B cell (primary cell): Measurements from ENCODE around the gene ZNF428. TPM values are rescaled to one million over a fixed set of nuclear protein-coding genes. Genes with fewer than 3 reads are reported as not detected.

ENCODE experiments used
- ATAC-seq: fragments of 200-7000 bp; cut with Tn5 transposase; one replicate; pipeline ENCODE4 v1.10.0; 2021; ENCODE audit warnings: low read depth, mild to moderate bottlenecking, moderate number of reproducible peaks, moderate library complexity
- CTCF ChIA-PET: fragments of 350-600 bp; sonication (Branson Sonifier 250); formaldehyde crosslinking; loops from one replicate; lab custom pipeline; 2021; ENCODE audit warnings: antibody characterized with exemption, inconsistent platforms; lab: Charles Lee
- POLR2A ChIA-PET: fragments of 350-600 bp; sonication (Branson Sonifier 250); formaldehyde crosslinking; loops from one replicate; lab custom pipeline; 2021; ENCODE audit warnings: antibody characterized with exemption; lab: Charles Lee
- DNase-seq: peaks from one replicate; pipeline ENCODE4 v3.0.0; 2013
- H2AFZ ChIP-seq: 2 replicates; pipeline ENCODE4 v1.6.1; 2012; ENCODE audit warnings: mild to moderate bottlenecking, low read depth, low read length; ENCODE audit not compliant: insufficient read depth, poor library complexity, severe bottlenecking
- H3K27ac ChIP-seq, 2 donors: 1 replicate in 1 of 2; 2 replicates in 1 of 2; pipeline ENCODE4 v1.5.1; 2012 to 2013; ENCODE audit warnings: low read length in 2 of 2, mild to moderate bottlenecking in 2 of 2, moderate library complexity in 1 of 2
- H3K27me3 ChIP-seq, 4 experiments: fragments of 200-600 bp in 1 of 4; sonication (generic) in 1 of 4; replicated peaks in 1 of 4; 1 replicate in 2 of 4; 2 replicates in 2 of 4; pipeline versions ENCODE4 v1.6.1 to v1.7.0; 2013 to 2016; ENCODE audit warnings: low read length in 3 of 4, mild to moderate bottlenecking in 2 of 4, mixed read lengths in 1 of 4, moderate library complexity in 1 of 4; ENCODE audit not compliant: insufficient read depth in 4 of 4, control insufficient read depth in 3 of 4; ENCODE audit errors: control extremely low read depth in 1 of 4
- H3K36me3 ChIP-seq, 2 experiments: replicated peaks in 1 of 2; 1 replicate in 1 of 2; 2 replicates in 1 of 2; pipeline versions ENCODE4 v1.6.1 to v1.7.1; 2013; ENCODE audit warnings: low read length in 1 of 2; ENCODE audit not compliant: insufficient read depth in 2 of 2, control insufficient read depth in 1 of 2; ENCODE audit errors: control extremely low read depth in 1 of 2, extremely low read depth in 1 of 2
- H3K4me1 ChIP-seq, 2 donors: fragments of 200-600 bp in 1 of 2; sonication (generic) in 1 of 2; 1 replicate in 1 of 2; 2 replicates in 1 of 2; pipeline versions ENCODE4 v1.5.1 to v1.6.1; 2013 to 2017; ENCODE audit warnings: low read length in 2 of 2; ENCODE audit not compliant: control insufficient read depth in 2 of 2, insufficient read depth in 2 of 2
- H3K4me2 ChIP-seq: replicated peaks from 2 replicates; pipeline ENCODE3; 2012; ENCODE audit warnings: mild to moderate bottlenecking, low read depth, low read length; ENCODE audit not compliant: poor library complexity, severe bottlenecking
- H3K4me3 ChIP-seq, 5 experiments: fragments of 200-600 bp in 1 of 5; sonication (generic) in 1 of 5; 1 replicate in 3 of 5; 2 replicates in 2 of 5; pipeline versions ENCODE4 v1.5.1 to v1.7.0; 2011 to 2016; ENCODE audit warnings: low read length in 4 of 5, mild to moderate bottlenecking in 4 of 5, low read depth in 2 of 5, control low read depth in 1 of 5, moderate library complexity in 1 of 5; ENCODE audit not compliant: insufficient read depth in 1 of 5; ENCODE audit errors: control extremely low read depth in 1 of 5, extremely low read depth in 1 of 5
- H3K79me2 ChIP-seq: fragments of 200-600 bp; sonication (generic); one replicate; pipeline ENCODE4 v1.6.0; 2016; ENCODE audit warnings: low read length; ENCODE audit not compliant: control insufficient read depth, insufficient read depth
- H3K9ac ChIP-seq: fragments of 200-600 bp; sonication (generic); 2 replicates; pipeline ENCODE4 v1.6.1; 2017; ENCODE audit warnings: mild to moderate bottlenecking, low read length, moderate library complexity
- H3K9me3 ChIP-seq, 3 donors: one replicate each; pipeline versions ENCODE4 v1.6.1 to v1.7.1; 2013; ENCODE audit warnings: low read length in 2 of 3; ENCODE audit not compliant: control insufficient read depth in 2 of 3, insufficient read depth in 1 of 3; ENCODE audit errors: control extremely low read depth in 1 of 3
- H4K20me1 ChIP-seq: 2 replicates; pipeline ENCODE4 v1.6.0; 2012; ENCODE audit warnings: mild to moderate bottlenecking, low read length; ENCODE audit not compliant: insufficient read depth, control insufficient read depth, poor library complexity, severe bottlenecking
- H3K27ac Mint-ChIP-seq: one replicate; pipeline ENCODE4 v1.8.0; 2021; ENCODE audit warnings: mixed read lengths
- H3K27me3 Mint-ChIP-seq: one replicate; pipeline ENCODE4 v1.8.0; 2021; ENCODE audit warnings: mixed read lengths
- H3K4me1 Mint-ChIP-seq: one replicate; pipeline ENCODE4 v1.8.0; 2021; ENCODE audit warnings: mixed read lengths
- H3K4me3 Mint-ChIP-seq: one replicate; pipeline ENCODE4 v1.8.0; 2021; ENCODE audit warnings: mixed read lengths
- H3K9me3 Mint-ChIP-seq: one replicate; pipeline ENCODE4 v1.8.0; 2022; ENCODE audit warnings: mixed read lengths; ENCODE audit not compliant: insufficient read depth
- EZH2 ChIP-seq: IDR thresholded peaks from 2 replicates; pipeline ENCODE4 v1.6.1; 2012; ENCODE audit warnings: borderline replicate concordance, low read depth, mild to moderate bottlenecking, moderate library complexity, low read length; ENCODE audit not compliant: insufficient read depth, poor library complexity, severe bottlenecking
- WGBS: methylation state at CpG from one replicate; pipeline ENCODE4 v1.1.5; 2013; ENCODE audit warnings: missing lambda C conversion rate; ENCODE audit not compliant: insufficient coverage; 5-methylcytosine and 5-hydroxymethylcytosine counted together
- intact Hi-C: fragments of 100-400 bp; cut with micrococcal nuclease; formaldehyde crosslinking; loops from one replicate; pipeline ENCODE4 v1.10.0; 2022
- polyA plus RNA-seq: library from polyadenylated mRNA; depleted of rRNA; stranded (reverse); fragments of >200 nt; gene quantifications from 2 replicates; pipeline ENCODE4 v1.2.3, GENCODE V29; 2012
- total RNA-seq, 2 donors: library from RNA; stranded (reverse); fragments of 120-200 nt in 1 of 2; gene quantifications; 1 replicate in 1 of 2; 2 replicates in 1 of 2; pipeline versions ENCODE4 v1.2.3 to v1.2.4, GENCODE V29; 2013 to 2022
- TF ChIP-seq, protein P1 (sequence below): fragments of 200-600 bp; IDR thresholded peaks from one replicate; pipeline ENCODE4 v1.8.0; 2022; ENCODE audit warnings: antibody characterized with exemption, mild to moderate bottlenecking

ZNF428 gene
- total and polyA plus RNA-seq, 2 donors (not counting 1 experiment from before 2014, with no cell fraction given), result 16.9 to 19.7 TPM

GRCh38 chr19:43594710-43595604, 24.5 kb downstream of the ZNF428 start:
- Histone ChIP-seq H3K27ac (peak overlapping the region; percentile 95 to 97), H3K27me3 (no peaks in the 10 kb centered on the region), H3K79me2 (peaks cover 61% of the 10 kb centered on the region), H4K20me1 (peaks cover 5% of the 10 kb centered on the region), H3K4me1 (peaks cover 22 to 48% of the 10 kb centered on the region in 2 donors), H2AFZ (peak overlapping the region; percentile 87), H3K9me3 (no peaks in the 10 kb centered on the region), H3K4me3 (peak overlapping the region; percentile 61 to 88 (median 73)), H3K36me3 (peaks cover 0 to 31% of the 10 kb centered on the region in 2 experiments), H3K4me2 (peak overlapping the region; percentile 79), H3K9ac (peak overlapping the region; percentile 74)
- WGBS, result under 1% methylated on average over 64 of the region's 64 CpGs
- TF ChIP-seq, protein P1, sequence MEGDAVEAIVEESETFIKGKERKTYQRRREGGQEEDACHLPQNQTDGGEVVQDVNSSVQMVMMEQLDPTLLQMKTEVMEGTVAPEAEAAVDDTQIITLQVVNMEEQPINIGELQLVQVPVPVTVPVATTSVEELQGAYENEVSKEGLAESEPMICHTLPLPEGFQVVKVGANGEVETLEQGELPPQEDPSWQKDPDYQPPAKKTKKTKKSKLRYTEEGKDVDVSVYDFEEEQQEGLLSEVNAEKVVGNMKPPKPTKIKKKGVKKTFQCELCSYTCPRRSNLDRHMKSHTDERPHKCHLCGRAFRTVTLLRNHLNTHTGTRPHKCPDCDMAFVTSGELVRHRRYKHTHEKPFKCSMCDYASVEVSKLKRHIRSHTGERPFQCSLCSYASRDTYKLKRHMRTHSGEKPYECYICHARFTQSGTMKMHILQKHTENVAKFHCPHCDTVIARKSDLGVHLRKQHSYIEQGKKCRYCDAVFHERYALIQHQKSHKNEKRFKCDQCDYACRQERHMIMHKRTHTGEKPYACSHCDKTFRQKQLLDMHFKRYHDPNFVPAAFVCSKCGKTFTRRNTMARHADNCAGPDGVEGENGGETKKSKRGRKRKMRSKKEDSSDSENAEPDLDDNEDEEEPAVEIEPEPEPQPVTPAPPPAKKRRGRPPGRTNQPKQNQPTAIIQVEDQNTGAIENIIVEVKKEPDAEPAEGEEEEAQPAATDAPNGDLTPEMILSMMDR, result peak; percentile 89
- no peak for TF ChIP-seq EZH2
- CTCF ChIA-PET, result interaction anchor here (0.7 to 7.5 kb wide), 37 partner anchors 10 to 215 kb away, joined by 3 to 126 read pairs (median 5); partner anchors contain the start of genes PINLYP, XRCC1 and ZNF575
- H3K27ac Mint-ChIP-seq, result peak overlapping the region; percentile 99
- intact Hi-C loops, result loop anchor here (1.0 kb wide), 1 partner anchor 148 kb away; no protein-coding TSS in a partner anchor
- peak overlapping the region; percentile 98 for H3K4me3 Mint-ChIP-seq
- H3K4me1 Mint-ChIP-seq, result peaks cover 53% of the 10 kb centered on the region
- no peaks in the 10 kb centered on the region for H3K27me3 Mint-ChIP-seq
- DNase-seq, result peak; percentile 83
- peak; percentile 23 for ATAC-seq
- POLR2A ChIA-PET, result interaction anchor here (1.0 to 2.2 kb wide), 3 partner anchors 20 to 62 kb away, joined by 3 to 15 read pairs (median 4); partner anchors contain the start of genes PINLYP, XRCC1 and ZNF575
- H3K9me3 Mint-ChIP-seq, result no peaks in the 10 kb centered on the region
